NB4 (cell line): ENCODE data around the gene ZNF253.

Experiments
- DNase-seq: peaks from one replicate; pipeline ENCODE4 v3.0.0; 2010; ENCODE audit warnings: low read depth
- H3K4me3 ChIP-seq: one replicate; pipeline ENCODE4 v1.5.1; 2011; ENCODE audit warnings: mild to moderate bottlenecking, low read depth, low read length, moderate library complexity
- MYC ChIP-seq: IDR thresholded peaks from 2 replicates; pipeline ENCODE4 v1.6.1; 2011; ENCODE audit warnings: low read depth, low read length
- POLR2A ChIP-seq: IDR thresholded peaks from 2 replicates; pipeline ENCODE4 v1.6.1; 2011; ENCODE audit warnings: mild to moderate bottlenecking; ENCODE audit not compliant: insufficient read length; ENCODE audit errors: extremely low read depth
- TF ChIP-seq, protein P1 (sequence below): IDR thresholded peaks from one replicate; pipeline ENCODE4 v1.5.1; 2012; ENCODE audit warnings: low read depth, low read length
- TF ChIP-seq, protein P2 (sequence below): IDR thresholded peaks from 2 replicates; pipeline ENCODE4 v1.6.1; 2011; ENCODE audit warnings: low read depth, low read length

Gene ZNF253

GRCh38 chr19:19943848-19944582 is 78.3 kb downstream of the ZNF253 start:
- H3K4me3 ChIP-seq: no peak overlapping the region
- TF ChIP-seq POLR2A (no peak), MYC (no peak)
- TF ChIP-seq, protein P1, sequence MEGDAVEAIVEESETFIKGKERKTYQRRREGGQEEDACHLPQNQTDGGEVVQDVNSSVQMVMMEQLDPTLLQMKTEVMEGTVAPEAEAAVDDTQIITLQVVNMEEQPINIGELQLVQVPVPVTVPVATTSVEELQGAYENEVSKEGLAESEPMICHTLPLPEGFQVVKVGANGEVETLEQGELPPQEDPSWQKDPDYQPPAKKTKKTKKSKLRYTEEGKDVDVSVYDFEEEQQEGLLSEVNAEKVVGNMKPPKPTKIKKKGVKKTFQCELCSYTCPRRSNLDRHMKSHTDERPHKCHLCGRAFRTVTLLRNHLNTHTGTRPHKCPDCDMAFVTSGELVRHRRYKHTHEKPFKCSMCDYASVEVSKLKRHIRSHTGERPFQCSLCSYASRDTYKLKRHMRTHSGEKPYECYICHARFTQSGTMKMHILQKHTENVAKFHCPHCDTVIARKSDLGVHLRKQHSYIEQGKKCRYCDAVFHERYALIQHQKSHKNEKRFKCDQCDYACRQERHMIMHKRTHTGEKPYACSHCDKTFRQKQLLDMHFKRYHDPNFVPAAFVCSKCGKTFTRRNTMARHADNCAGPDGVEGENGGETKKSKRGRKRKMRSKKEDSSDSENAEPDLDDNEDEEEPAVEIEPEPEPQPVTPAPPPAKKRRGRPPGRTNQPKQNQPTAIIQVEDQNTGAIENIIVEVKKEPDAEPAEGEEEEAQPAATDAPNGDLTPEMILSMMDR: no peak
- TF ChIP-seq, protein P2, sequence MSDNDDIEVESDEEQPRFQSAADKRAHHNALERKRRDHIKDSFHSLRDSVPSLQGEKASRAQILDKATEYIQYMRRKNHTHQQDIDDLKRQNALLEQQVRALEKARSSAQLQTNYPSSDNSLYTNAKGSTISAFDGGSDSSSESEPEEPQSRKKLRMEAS: no peak
- DNase-seq: no peak
